GM12878 (cell line): Measurements from ENCODE around the gene DUS1L. TPM values are rescaled to one million over a fixed set of nuclear protein-coding genes. Genes with fewer than 3 reads are reported as not detected.
A peak's percentile ranks its signal among the peaks of the same experiment; 100 is the strongest.

Source experiments
- ATAC-seq: fragments of 200-7000 bp; cut with Tn5 transposase; 3 replicates; pipeline ENCODE4 v1.9.1; 2020; ENCODE audit warnings: mild to moderate bottlenecking, moderate library complexity
- BruUV-seq: library from RNA; stranded (reverse); fragments of 400-500 nt; replicated peaks from 2 replicates; lab custom pipeline; 2021; lab: Mats Ljungman, UMichigan
- CTCF ChIA-PET: fragments of 300-600 bp; sonication (Branson Sonifier 250); formaldehyde crosslinking; extraction: SDS; loops from one replicate; lab custom pipeline; 2021; ENCODE audit warnings: inconsistent platforms; lab: Yijun Ruan, JAX
- POLR2A ChIA-PET: fragments of 350-600 bp; formaldehyde crosslinking; extraction: SDS; loops from one replicate; lab custom pipeline; 2021; ENCODE audit warnings: inconsistent platforms; lab: Charles Lee
- RAD21 ChIA-PET: fragments of 300-600 bp; sonication (Branson Sonifier 250); formaldehyde crosslinking; loops from one replicate; lab custom pipeline; 2023; ENCODE audit warnings: antibody characterized with exemption; ENCODE audit not compliant: unreplicated experiment; lab: Charles Lee
- SMC1A ChIA-PET: fragments of 300-600 bp; sonication (Branson Sonifier 250); formaldehyde crosslinking; loops from one replicate; lab custom pipeline; 2023; ENCODE audit not compliant: unreplicated experiment, uncharacterized antibody; lab: Charles Lee
- DNase-seq: peaks from one replicate; pipeline ENCODE4 v3.0.0-alpha.2; 2011; ENCODE audit warnings: low read depth, low spot score
- FAIRE-seq: peaks from 3 replicates; lab custom pipeline; 2011; peaks lifted over from hg19 to GRCh38; lab: Jason Lieb, UNC
- H2AFZ ChIP-seq: 2 replicates; pipeline ENCODE4 v1.6.0; 2011; ENCODE audit warnings: low read depth, low read length, control low read depth; ENCODE audit not compliant: control insufficient read depth
- H3K27ac ChIP-seq: 2 replicates; pipeline ENCODE4 v1.5.1; 2011; ENCODE audit warnings: control low read depth; ENCODE audit not compliant: control insufficient read depth, insufficient read depth
- H3K27me3 ChIP-seq, 2 experiments: replicated peaks in 1 of 2; 2 replicates each; pipeline versions ENCODE4 v1.6.0 to v1.6.1; 2011; ENCODE audit warnings: low read length in 1 of 2; ENCODE audit not compliant: control insufficient read depth in 2 of 2, insufficient read depth in 2 of 2
- H3K36me3 ChIP-seq, 2 experiments: 2 replicates each; pipeline ENCODE4 v1.5.1; 2011; ENCODE audit warnings: low read length in 1 of 2; ENCODE audit not compliant: control insufficient read depth in 2 of 2, insufficient read depth in 2 of 2
- H3K4me1 ChIP-seq: 2 replicates; pipeline ENCODE4 v1.6.1; 2011; ENCODE audit warnings: mild to moderate bottlenecking, low read length, moderate library complexity, mixed read lengths; ENCODE audit not compliant: control insufficient read depth, insufficient read depth
- H3K4me2 ChIP-seq: 2 replicates; pipeline ENCODE4 v1.6.0; 2011; ENCODE audit warnings: control low read depth; ENCODE audit not compliant: control insufficient read depth, insufficient read depth
- H3K4me3 ChIP-seq: fragments of 200-600 bp; sonication (generic); 2 replicates; pipeline ENCODE4 v1.5.1; 2016
- H3K79me2 ChIP-seq: 2 replicates; pipeline ENCODE4 v1.6.0; 2011; ENCODE audit warnings: low read length; ENCODE audit not compliant: control insufficient read depth, insufficient read depth
- H3K9ac ChIP-seq: 2 replicates; pipeline ENCODE4 v1.8.0; 2011; ENCODE audit warnings: low read length, control low read depth, mixed read lengths; ENCODE audit not compliant: control insufficient read depth, insufficient read depth
- H3K9me3 ChIP-seq: replicated peaks from 3 replicates; pipeline ENCODE4 v1.5.1; 2011; ENCODE audit warnings: mild to moderate bottlenecking, low read length; ENCODE audit not compliant: control insufficient read depth, insufficient read depth
- H4K20me1 ChIP-seq: 2 replicates; pipeline ENCODE4 v1.6.0; 2011; ENCODE audit not compliant: control insufficient read depth, insufficient read depth
- BACH1 ChIP-seq: fragments of 450-650 bp; IDR thresholded peaks from 2 replicates; pipeline ENCODE4 v1.6.1; 2017; ENCODE audit warnings: mild to moderate bottlenecking, borderline replicate concordance
- BHLHE40 ChIP-seq, 2 experiments: fragments of 450-650 bp in 1 of 2; IDR thresholded peaks; 2 replicates each; pipeline ENCODE4 v1.6.1; 2011 to 2017; ENCODE audit warnings: low read depth in 2 of 2, borderline replicate concordance in 1 of 2, improper control_type of control experiment in 1 of 2, low read length in 1 of 2, mild to moderate bottlenecking in 1 of 2
- MTA2 ChIP-seq: fragments of 450-650 bp; IDR thresholded peaks from 2 replicates; pipeline ENCODE4 v1.6.1; 2016; ENCODE audit warnings: low read depth, mild to moderate bottlenecking, moderate library complexity
- MTA3 ChIP-seq: IDR thresholded peaks from 2 replicates; pipeline ENCODE4 v1.6.1; 2012; ENCODE audit warnings: low read length, inconsistent platforms, borderline replicate concordance
- NR2F1 ChIP-seq: fragments of 450-650 bp; conservative IDR thresholded peaks from 2 replicates; pipeline ENCODE4 v1.6.1; 2017; ENCODE audit warnings: mild to moderate bottlenecking
- POLR2A ChIP-seq: IDR thresholded peaks from 2 replicates; pipeline ENCODE4 v1.6.1; 2011; ENCODE audit warnings: low read depth, mild to moderate bottlenecking, low read length
- POLR2AphosphoS5 ChIP-seq: IDR thresholded peaks from 2 replicates; pipeline ENCODE4 v1.6.1; 2011; ENCODE audit warnings: mild to moderate bottlenecking, low read length, inconsistent platforms
- RELA ChIP-seq: fragments of 450-650 bp; IDR thresholded peaks from 2 replicates; pipeline ENCODE4 v1.8.0; 2014; ENCODE audit warnings: borderline replicate concordance; ENCODE audit not compliant: partially characterized antibody
- SUZ12 ChIP-seq: fragments of 200-600 bp; sonication (generic); IDR thresholded peaks from one replicate; pipeline ENCODE4 v1.6.1; 2018; ENCODE audit warnings: antibody characterized with exemption, mild to moderate bottlenecking; ENCODE audit not compliant: unreplicated experiment
- WGBS: methylation state at CpG from one replicate; pipeline ENCODE4 v1.1.6; 2016; ENCODE audit warnings: low lambda C conversion rate; ENCODE audit not compliant: insufficient replicate concordance, insufficient coverage; ENCODE audit errors: missing lambda C conversion rate; 5-methylcytosine and 5-hydroxymethylcytosine counted together
- in situ Hi-C: fragments of 300-500 bp; cut with MboI; formaldehyde crosslinking; loops from 9 replicates; pipeline ENCODE4 v1.14.3; 2018; ENCODE audit warnings: mixed read lengths
- intact Hi-C: fragments of 100-400 bp; cut with micrococcal nuclease; formaldehyde crosslinking; loops from one replicate; pipeline ENCODE4 v1.14.2; 2022; ENCODE audit not compliant: unreplicated experiment
- polyA plus RNA-seq, 11 experiments: library from polyadenylated mRNA; depleted of rRNA in 4 of 11; unstranded in 6 of 11; stranded (reverse) in 5 of 11; fragments of >200 nt; fragmentation: Nextera tagmentation in 4 of 11; fragmentation: Illumina TruSeq in 1 of 11; extraction: Ambion mirVana in 4 of 11; extraction: Trizol in 1 of 11; gene quantifications; 1 replicate in 1 of 11; 2 replicates in 10 of 11; pipeline versions ENCODE4 v1.2.1 to v1.2.3, GENCODE V29; 2011 to 2016; ENCODE audit warnings: inconsistent platforms in 2 of 11, missing spikeins in 2 of 11, low read depth in 1 of 11
- total RNA-seq, 4 experiments: library from RNA; depleted of rRNA in 3 of 4; stranded (reverse); fragments of >200 nt in 3 of 4; fragmentation: Illumina TruSeq in 1 of 4; extraction: Trizol in 1 of 4; gene quantifications; 2 replicates each; pipeline versions ENCODE4 v1.2.1 to v1.2.3, GENCODE V29; 2013 to 2021
- TF ChIP-seq, protein P1 (sequence below): fragments of 450-650 bp; IDR thresholded peaks from 2 replicates; pipeline ENCODE4 v1.6.1; 2017; ENCODE audit warnings: mild to moderate bottlenecking, moderate library complexity

The DUS1L gene
- total and polyA plus RNA-seq, 10 of the 15 experiments (the other 5 are each of a cell fraction or from before 2014, with no cell fraction given): 6.1 to 157 (median 44.5) TPM

GRCh38 chr17:82055023-82055964 is 10.3 kb downstream of the DUS1L start:
- H3K27ac ChIP-seq: no peak overlapping the region
- no peak overlapping the region for H2AFZ ChIP-seq
- ChIA-PET SMC1A (no interaction called here), POLR2A (interaction anchor here (0.6 to 2.4 kb wide), 2 partner anchors 11 to 18 kb away, joined by 3 to 6 read pairs; partner anchors contain the start of gene DCXR), RAD21 (no interaction called here), CTCF (no interaction called here)
- H3K79me2 ChIP-seq: peaks cover 14% of the 10 kb centered on the region
- H3K4me3 ChIP-seq: no peak overlapping the region
- no peak for ATAC-seq
- H3K36me3 ChIP-seq: peaks cover 0 to 27% of the 10 kb centered on the region in 2 experiments
- H4K20me1 ChIP-seq: no peaks in the 10 kb centered on the region
- no peak overlapping the region for H3K4me2 ChIP-seq
- intact Hi-C loops (no loop called here), in situ Hi-C loops (no loop called here)
- no peaks in the 10 kb centered on the region for H3K9me3 ChIP-seq
- H3K4me1 ChIP-seq: peaks cover 4% of the 10 kb centered on the region
- no peak for DNase-seq
- TF ChIP-seq NR2F1 (no peak), POLR2A (peak; percentile 59)
- no peaks in the 10 kb centered on the region for H3K27me3 ChIP-seq
- no peak for FAIRE-seq
- WGBS: 69% methylated on average over 23 of the region's 26 CpGs
- BruUV-seq: no TSS peak
- H3K9ac ChIP-seq: no peak overlapping the region

DNA sequence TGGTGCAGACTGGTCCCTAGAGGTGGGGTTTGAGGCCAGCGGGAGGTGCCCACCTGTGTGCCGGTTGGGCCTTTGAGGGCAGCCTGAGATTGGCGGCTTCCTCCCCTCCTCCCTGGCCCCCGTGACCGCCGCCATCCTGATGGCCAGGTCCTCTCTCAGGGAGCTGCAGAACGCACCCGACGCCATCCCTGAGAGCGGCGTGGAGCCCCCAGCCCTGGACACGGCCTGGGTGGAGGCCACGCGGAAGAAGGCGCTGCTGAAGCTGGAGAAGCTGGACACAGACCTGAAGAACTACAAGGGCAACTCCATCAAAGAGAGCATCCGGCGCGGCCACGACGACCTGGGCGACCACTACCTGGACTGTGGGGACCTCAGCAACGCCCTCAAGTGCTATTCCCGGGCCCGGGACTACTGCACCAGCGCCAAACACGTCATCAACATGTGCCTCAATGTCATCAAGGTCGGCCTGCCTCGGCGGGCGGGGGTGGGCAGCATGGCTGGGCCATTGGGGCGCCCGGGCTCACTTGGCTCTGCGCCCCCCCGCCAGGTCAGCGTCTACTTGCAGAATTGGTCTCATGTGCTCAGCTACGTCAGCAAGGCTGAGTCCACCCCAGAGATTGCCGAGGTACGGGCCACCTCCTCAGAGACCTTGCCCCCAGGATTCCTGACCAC is 11.1 kb downstream of the DUS1L start:
- Histone ChIP-seq H2AFZ (no peak overlapping the region), H3K9ac (no peak overlapping the region), H3K27ac (no peak overlapping the region), H3K9me3 (no peaks in the 10 kb centered on the region), H3K4me3 (no peak overlapping the region), H3K79me2 (peaks cover 14% of the 10 kb centered on the region), H4K20me1 (no peaks in the 10 kb centered on the region), H3K4me1 (peaks cover 4% of the 10 kb centered on the region), H3K4me2 (no peak overlapping the region), H3K36me3 (peaks cover 0 to 19% of the 10 kb centered on the region in 2 experiments), H3K27me3 (no peaks in the 10 kb centered on the region)
- ATAC-seq (no peak), DNase-seq (no peak), FAIRE-seq (no peak)
- CTCF ChIA-PET: no interaction called here
- WGBS: 97% methylated on average over 37 of the region's 38 CpGs
- in situ Hi-C loops: no loop called here
- SMC1A ChIA-PET: no interaction called here
- intact Hi-C loops: loop anchor here (5.0 kb wide), 1 partner anchor 43 kb away; the partner anchor contains the start of gene FASN
- BruUV-seq: no TSS peak
- RAD21 ChIA-PET: no interaction called here
- POLR2A ChIA-PET: interaction anchor here (2.4 kb wide), 1 partner anchor 17 kb away, joined by 6 read pairs; the partner anchor contains the start of gene DCXR
- TF ChIP-seq SUZ12 (no peak), POLR2AphosphoS5 (no peak), MTA3 (no peak), BHLHE40 (IDR thresholded peaks at IDR 0.05; ENCODE audit: borderline replicate concordance in 1 of 2, low read depth in 2 of 2, low read length in 1 of 2) (no peak), RELA (no peak), MTA2 (no peak), BACH1 (no peak)
- TF ChIP-seq, protein P1, sequence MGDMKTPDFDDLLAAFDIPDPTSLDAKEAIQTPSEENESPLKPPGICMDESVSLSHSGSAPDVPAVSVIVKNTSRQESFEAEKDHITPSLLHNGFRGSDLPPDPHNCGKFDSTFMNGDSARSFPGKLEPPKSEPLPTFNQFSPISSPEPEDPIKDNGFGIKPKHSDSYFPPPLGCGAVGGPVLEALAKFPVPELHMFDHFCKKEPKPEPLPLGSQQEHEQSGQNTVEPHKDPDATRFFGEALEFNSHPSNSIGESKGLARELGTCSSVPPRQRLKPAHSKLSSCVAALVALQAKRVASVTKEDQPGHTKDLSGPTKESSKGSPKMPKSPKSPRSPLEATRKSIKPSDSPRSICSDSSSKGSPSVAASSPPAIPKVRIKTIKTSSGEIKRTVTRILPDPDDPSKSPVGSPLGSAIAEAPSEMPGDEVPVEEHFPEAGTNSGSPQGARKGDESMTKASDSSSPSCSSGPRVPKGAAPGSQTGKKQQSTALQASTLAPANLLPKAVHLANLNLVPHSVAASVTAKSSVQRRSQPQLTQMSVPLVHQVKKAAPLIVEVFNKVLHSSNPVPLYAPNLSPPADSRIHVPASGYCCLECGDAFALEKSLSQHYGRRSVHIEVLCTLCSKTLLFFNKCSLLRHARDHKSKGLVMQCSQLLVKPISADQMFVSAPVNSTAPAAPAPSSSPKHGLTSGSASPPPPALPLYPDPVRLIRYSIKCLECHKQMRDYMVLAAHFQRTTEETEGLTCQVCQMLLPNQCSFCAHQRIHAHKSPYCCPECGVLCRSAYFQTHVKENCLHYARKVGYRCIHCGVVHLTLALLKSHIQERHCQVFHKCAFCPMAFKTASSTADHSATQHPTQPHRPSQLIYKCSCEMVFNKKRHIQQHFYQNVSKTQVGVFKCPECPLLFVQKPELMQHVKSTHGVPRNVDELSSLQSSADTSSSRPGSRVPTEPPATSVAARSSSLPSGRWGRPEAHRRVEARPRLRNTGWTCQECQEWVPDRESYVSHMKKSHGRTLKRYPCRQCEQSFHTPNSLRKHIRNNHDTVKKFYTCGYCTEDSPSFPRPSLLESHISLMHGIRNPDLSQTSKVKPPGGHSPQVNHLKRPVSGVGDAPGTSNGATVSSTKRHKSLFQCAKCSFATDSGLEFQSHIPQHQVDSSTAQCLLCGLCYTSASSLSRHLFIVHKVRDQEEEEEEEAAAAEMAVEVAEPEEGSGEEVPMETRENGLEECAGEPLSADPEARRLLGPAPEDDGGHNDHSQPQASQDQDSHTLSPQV: no peak
